H1 (cell line): Measurements from ENCODE around the gene TCERG1L. TPM values are rescaled to one million over a fixed set of nuclear protein-coding genes. Genes with fewer than 3 reads are reported as not detected.

Experiments
- CTCF ChIA-PET: fragments of 300-600 bp; sonication (Branson Sonifier 250); formaldehyde crosslinking; loops from one replicate; lab custom pipeline; 2021; ENCODE audit not compliant: partially characterized antibody; lab: Charles Lee
- POLR2A ChIA-PET: fragments of 300-600 bp; sonication (Branson Sonifier 250); formaldehyde crosslinking; loops from one replicate; lab custom pipeline; 2021; ENCODE audit warnings: inconsistent platforms; ENCODE audit not compliant: partially characterized antibody; lab: Charles Lee
- DNase-seq, 2 experiments: peaks; one replicate each; pipeline versions ENCODE4 v3.0.0 to v3.0.0-alpha.2; 2010 to 2022; ENCODE audit warnings: low spot score in 2 of 2, low read depth in 1 of 2, mixed read lengths in 1 of 2
- FAIRE-seq: peaks from 2 replicates; lab custom pipeline; 2011; peaks lifted over from hg19 to GRCh38; lab: Jason Lieb, UNC
- H2AFZ ChIP-seq: 2 replicates; pipeline ENCODE4 v1.8.1; 2012; ENCODE audit warnings: low read length, inconsistent platforms
- H2AK5ac ChIP-seq: 2 replicates; pipeline ENCODE4 v1.6.1; 2013; ENCODE audit warnings: low read depth, low read length
- H2BK120ac ChIP-seq: replicated peaks from 2 replicates; pipeline ENCODE3; 2013; ENCODE audit warnings: low read depth, low read length, inconsistent platforms
- H2BK12ac ChIP-seq: 2 replicates; pipeline ENCODE4 v1.6.1; 2013; ENCODE audit warnings: low read depth, low read length
- H2BK15ac ChIP-seq: 2 replicates; pipeline ENCODE4 v1.6.1; 2013; ENCODE audit warnings: low read length
- H2BK20ac ChIP-seq: 2 replicates; pipeline ENCODE4 v1.6.1; 2013; ENCODE audit warnings: low read length
- H2BK5ac ChIP-seq: 2 replicates; pipeline ENCODE4 v1.6.1; 2013; ENCODE audit warnings: low read depth, low read length
- H3K14ac ChIP-seq: 2 replicates; pipeline ENCODE4 v1.6.1; 2013; ENCODE audit warnings: inconsistent platforms; ENCODE audit not compliant: insufficient read length
- H3K18ac ChIP-seq: 2 replicates; pipeline ENCODE4 v1.6.1; 2013; ENCODE audit warnings: low read length; ENCODE audit errors: extremely low read depth
- H3K23ac ChIP-seq: 2 replicates; pipeline ENCODE4 v1.6.1; 2013; ENCODE audit warnings: inconsistent platforms; ENCODE audit not compliant: insufficient read length
- H3K23me2 ChIP-seq: 2 replicates; pipeline ENCODE4 v1.6.1; 2013; ENCODE audit warnings: low read depth, low read length
- H3K27ac ChIP-seq: 2 replicates; pipeline ENCODE4 v1.6.1; 2011; ENCODE audit warnings: low read depth, low read length, inconsistent platforms
- H3K27me3 ChIP-seq, 4 experiments: replicated peaks in 1 of 4; 1 replicate in 1 of 4; 2 replicates in 3 of 4; pipeline versions ENCODE4 v1.6.1 to v1.8.1; 2011 to 2013; ENCODE audit warnings: low read length in 3 of 4, mild to moderate bottlenecking in 3 of 4, inconsistent platforms in 2 of 4, mixed read lengths in 2 of 4, moderate library complexity in 1 of 4; ENCODE audit not compliant: control insufficient read depth in 3 of 4, insufficient read depth in 3 of 4; ENCODE audit errors: extremely low read depth in 1 of 4
- H3K36me3 ChIP-seq, 4 experiments: 2 replicates each; pipeline versions ENCODE4 v1.6.1 to v1.8.1; 2011 to 2013; ENCODE audit warnings: mild to moderate bottlenecking in 4 of 4, low read length in 3 of 4, moderate library complexity in 2 of 4, control low read depth in 1 of 4, inconsistent platforms in 1 of 4; ENCODE audit not compliant: insufficient read depth in 4 of 4, control insufficient read depth in 2 of 4
- H3K4ac ChIP-seq: replicated peaks from 2 replicates; pipeline ENCODE3; 2013; ENCODE audit warnings: low read length, low read depth, mixed read lengths, inconsistent platforms; ENCODE audit not compliant: insufficient read length
- H3K4me1 ChIP-seq, 4 experiments: replicated peaks in 1 of 4; 1 replicate in 1 of 4; 2 replicates in 3 of 4; pipeline versions ENCODE4 v1.6.1 to v1.8.1; 2011 to 2013; ENCODE audit warnings: low read length in 3 of 4, inconsistent platforms in 2 of 4, mixed read lengths in 1 of 4; ENCODE audit not compliant: insufficient read depth in 4 of 4, control insufficient read depth in 3 of 4
- H3K4me2 ChIP-seq, 2 experiments: 2 replicates each; pipeline versions ENCODE4 v1.6.1 to v1.8.1; 2011 to 2013; ENCODE audit warnings: low read depth in 2 of 2, low read length in 2 of 2, control low read depth in 1 of 2, inconsistent platforms in 1 of 2, mild to moderate bottlenecking in 1 of 2; ENCODE audit not compliant: insufficient read depth in 1 of 2
- H3K4me3 ChIP-seq, 4 experiments: fragments of 200-600, 300-600 bp in 1 of 4; sonication (generic), shearing (Covaris generic), sonication (Bioruptor Twin) in 1 of 4; 2 replicates each; pipeline versions ENCODE4 v1.5.1 to v1.8.1; 2011 to 2016; ENCODE audit warnings: low read length in 4 of 4, low read depth in 3 of 4, control low read depth in 2 of 4, inconsistent platforms in 2 of 4, mild to moderate bottlenecking in 2 of 4, mixed read lengths in 1 of 4, moderate library complexity in 1 of 4; ENCODE audit not compliant: insufficient read depth in 2 of 4; ENCODE audit errors: extremely low read depth in 1 of 4
- H3K56ac ChIP-seq: replicated peaks from 2 replicates; pipeline ENCODE3; 2013; ENCODE audit warnings: low read depth, mild to moderate bottlenecking, mixed read lengths, low read length, inconsistent platforms; ENCODE audit not compliant: insufficient read length
- H3K79me1 ChIP-seq: 2 replicates; pipeline ENCODE4 v1.6.1; 2013; ENCODE audit warnings: low read depth, low read length, control low read depth
- H3K79me2 ChIP-seq, 2 experiments: 2 replicates each; pipeline versions ENCODE4 v1.6.1 to v1.8.1; 2012 to 2013; ENCODE audit warnings: low read length in 2 of 2, mild to moderate bottlenecking in 2 of 2, inconsistent platforms in 1 of 2; ENCODE audit not compliant: insufficient read depth in 2 of 2, control insufficient read depth in 1 of 2
- H3K9ac ChIP-seq, 4 experiments: replicated peaks in 1 of 4; 1 replicate in 1 of 4; 2 replicates in 3 of 4; pipeline versions ENCODE4 v1.6.1 to v1.8.1; 2011 to 2013; ENCODE audit warnings: low read depth in 3 of 4, low read length in 3 of 4, control low read depth in 2 of 4, mild to moderate bottlenecking in 2 of 4, moderate library complexity in 2 of 4, inconsistent platforms in 1 of 4; ENCODE audit errors: extremely low read depth in 1 of 4
- H3K9me3 ChIP-seq, 2 experiments: 2 replicates each; pipeline versions ENCODE4 v1.6.1 to v1.8.1; 2012 to 2013; ENCODE audit warnings: mild to moderate bottlenecking in 2 of 2, moderate library complexity in 2 of 2, control low read depth in 1 of 2, inconsistent platforms in 1 of 2, low read depth in 1 of 2, low read length in 1 of 2, mixed read lengths in 1 of 2; ENCODE audit not compliant: insufficient read depth in 2 of 2
- H4K20me1 ChIP-seq, 2 experiments: replicated peaks in 1 of 2; 2 replicates each; pipeline versions ENCODE3 to v1.8.1; 2011 to 2013; ENCODE audit warnings: inconsistent platforms in 2 of 2, low read length in 2 of 2, mild to moderate bottlenecking in 1 of 2; ENCODE audit not compliant: insufficient read depth in 2 of 2, control insufficient read depth in 1 of 2
- H4K5ac ChIP-seq: 2 replicates; pipeline ENCODE4 v1.6.1; 2013; ENCODE audit warnings: low read length, low read depth, mixed read lengths, inconsistent platforms; ENCODE audit not compliant: insufficient read length
- H4K8ac ChIP-seq: 2 replicates; pipeline ENCODE4 v1.8.0; 2013; ENCODE audit warnings: mild to moderate bottlenecking, moderate library complexity, low read length, inconsistent platforms; ENCODE audit not compliant: insufficient read depth; ENCODE audit errors: extremely low read depth
- H4K91ac ChIP-seq: replicated peaks from 2 replicates; pipeline ENCODE3; 2013; ENCODE audit warnings: low read length, mixed read lengths, inconsistent platforms; ENCODE audit not compliant: insufficient read length
- CTCF ChIP-seq, 3 experiments: IDR thresholded peaks; 1 replicate in 2 of 3; 2 replicates in 1 of 3; pipeline versions ENCODE4 v1.5.1 to v1.6.1; 2011; ENCODE audit warnings: low read length in 3 of 3, mild to moderate bottlenecking in 3 of 3, inconsistent platforms in 2 of 3, low read depth in 1 of 3, moderate library complexity in 1 of 3; ENCODE audit not compliant: insufficient read depth in 1 of 3; ENCODE audit errors: control extremely low read depth in 1 of 3
- EGR1 ChIP-seq: IDR thresholded peaks from 2 replicates; pipeline ENCODE4 v1.6.1; 2011; ENCODE audit warnings: low read depth, low read length, borderline replicate concordance
- MAFK ChIP-seq: IDR thresholded peaks from 2 replicates; pipeline ENCODE4 v1.6.1; 2012; ENCODE audit warnings: low read depth, mild to moderate bottlenecking, improper control_type of control experiment, low read length
- PHF8 ChIP-seq: fragments of 200-600 bp; sonication (generic); conservative IDR thresholded peaks from 2 replicates; pipeline ENCODE4 v1.7.1; 2012; ENCODE audit warnings: low read depth, mild to moderate bottlenecking, inconsistent platforms, low read length, moderate library complexity
- RNF2 ChIP-seq: fragments of 200-900, 300-1000 bp; sonication (generic); IDR thresholded peaks from 2 replicates; pipeline ENCODE4 v1.7.1; 2016; ENCODE audit warnings: borderline replicate concordance, low read depth, mild to moderate bottlenecking, antibody characterized with exemption, low read length; ENCODE audit not compliant: poor library complexity, severe bottlenecking; ENCODE audit errors: missing control alignments
- SIN3A ChIP-seq, 2 experiments: IDR thresholded peaks in 1 of 2; conservative IDR thresholded peaks in 1 of 2; 2 replicates each; pipeline ENCODE4 v1.6.1; 2011 to 2012; ENCODE audit warnings: low read length in 2 of 2, improper control_type of control experiment in 1 of 2, low read depth in 1 of 2, mild to moderate bottlenecking in 1 of 2
- SP4 ChIP-seq: IDR thresholded peaks from 2 replicates; pipeline ENCODE4 v1.6.1; 2012; ENCODE audit warnings: low read length, inconsistent platforms
- whole genome bisulfite sequencing, 2 experiments: shearing (Covaris generic) in 1 of 2; methylation state at CpG; one replicate each; pipeline versions ENCODE4 v1.1.6 to v1.1.7; 2013 to 2015; ENCODE audit warnings: low lambda C conversion rate in 2 of 2, mixed read lengths in 2 of 2, inconsistent platforms in 1 of 2, low coverage in 1 of 2, missing lambda C conversion rate in 1 of 2; ENCODE audit not compliant: insufficient replicate concordance in 2 of 2, insufficient coverage in 1 of 2, insufficient read length in 1 of 2; ENCODE audit errors: extremely low coverage in 1 of 2, missing lambda C conversion rate in 1 of 2; 5-methylcytosine and 5-hydroxymethylcytosine counted together
- polyA plus RNA-seq, 7 experiments: library from polyadenylated mRNA; depleted of rRNA in 3 of 7; stranded (reverse) in 5 of 7; unstranded in 2 of 7; fragments of >200 nt in 5 of 7; fragments of 200-250 nt in 2 of 7; gene quantifications; 1 replicate in 5 of 7; 2 replicates in 1 of 7; 4 replicates in 1 of 7; pipeline versions ENCODE4 v1.2.1 to v1.2.3, GENCODE V29; 2011 to 2013; ENCODE audit warnings: missing spikeins in 2 of 7, mixed read lengths in 2 of 7
- total RNA-seq: library from RNA; stranded (reverse); fragmentation: NEBNext Ultra II Directional; extraction: Animal tissue kit (Norgen Biotek cat#: 25700); gene quantifications from 2 replicates; pipeline ENCODE4 v1.2.1, GENCODE V29; 2021
- TF ChIP-seq, protein P1 (sequence below): IDR thresholded peaks from 2 replicates; pipeline ENCODE4 v1.6.1; 2012; ENCODE audit warnings: inconsistent platforms

TCERG1L gene
- total and polyA plus RNA-seq, 2 of the 8 experiments (the other 6 are each of a cell fraction or from before 2014, with no cell fraction given), result 3.9 to 6.9 TPM

GRCh38 chr10:131117416-131118212 is 193.9 kb downstream of the TCERG1L start:
- WGBS, 2 experiments, result 83% methylated on average over 21 of the region's 21 CpGs; no CpG with 5 or more reads in 1 of the 2 experiments
- Histone ChIP-seq H3K79me2 (no peaks in the 10 kb centered on the region), H2AFZ (no peak overlapping the region), H3K27ac (no peak overlapping the region), H3K4ac (no peak overlapping the region), H3K18ac (no peak overlapping the region), H3K9ac (no peak overlapping the region), H2BK120ac (no peak overlapping the region), H4K5ac (no peak overlapping the region), H3K23me2 (no peaks in the 10 kb centered on the region), H3K56ac (no peak overlapping the region), H3K4me3 (no peak overlapping the region), H3K36me3 (peaks cover 0 to 2% (median 0%) of the 10 kb centered on the region in 4 experiments; a peak in 1 of 8 replicates), H3K23ac (no peak overlapping the region), H3K27me3 (no peaks in the 10 kb centered on the region), H2BK12ac (no peak overlapping the region), H4K20me1 (no peaks in the 10 kb centered on the region), H4K8ac (peak overlapping the region; percentile 59; the same call in 1 of the 2 replicates), H3K9me3 (peaks cover 6 to 8% of the 10 kb centered on the region in 2 experiments; a peak in 3 of 4 replicates), H3K4me2 (no peak overlapping the region), H3K14ac (no peak overlapping the region), H2AK5ac (no peak overlapping the region), H2BK5ac (no peak overlapping the region), H2BK15ac (no peak overlapping the region), H4K91ac (no peak overlapping the region), H3K4me1 (peaks cover 0 to 8% (median 2%) of the 10 kb centered on the region in 4 experiments; a peak in 3 of 7 replicates), H2BK20ac (no peak overlapping the region), H3K79me1 (no peaks in the 10 kb centered on the region; the same call in 1 of the 2 replicates)
- POLR2A ChIA-PET, result no interaction called here
- CTCF ChIA-PET, result interaction anchor here (1.0 kb wide), 1 partner anchor 46 kb away, joined by 3 read pairs; no protein-coding TSS in a partner anchor
- FAIRE-seq, result no peak
- DNase-seq, result no peak
- TF ChIP-seq EGR1, result no peak
- TF ChIP-seq SIN3A (conservative IDR thresholded peaks at IDR 0.05 in 1 of 2, IDR thresholded peaks at IDR 0.05 in 1 of 2; ENCODE audit: low read depth in 1 of 2, low read length in 2 of 2), result no peak
- no peak for TF ChIP-seq MAFK
- no peak for TF ChIP-seq CTCF (IDR thresholded peaks at IDR 0.05; ENCODE audit: control extremely low read depth in 1 of 3, insufficient read depth in 1 of 3, low read depth in 1 of 3, low read length in 3 of 3)
- no peak for TF ChIP-seq PHF8
- TF ChIP-seq RNF2, result no peak
- TF ChIP-seq, protein P1, sequence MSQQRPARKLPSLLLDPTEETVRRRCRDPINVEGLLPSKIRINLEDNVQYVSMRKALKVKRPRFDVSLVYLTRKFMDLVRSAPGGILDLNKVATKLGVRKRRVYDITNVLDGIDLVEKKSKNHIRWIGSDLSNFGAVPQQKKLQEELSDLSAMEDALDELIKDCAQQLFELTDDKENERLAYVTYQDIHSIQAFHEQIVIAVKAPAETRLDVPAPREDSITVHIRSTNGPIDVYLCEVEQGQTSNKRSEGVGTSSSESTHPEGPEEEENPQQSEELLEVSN, result no peak
- TF ChIP-seq SP4, result no peak
